GM12873 (cell line): Measurements from ENCODE around the gene RAD51AP2.

Source experiments
- TF ChIP-seq, protein P1 (sequence below): IDR thresholded peaks from 2 replicates; pipeline ENCODE4 v1.5.1; 2012; ENCODE audit warnings: low read depth, mild to moderate bottlenecking, moderate library complexity, low read length, control low read depth; ENCODE audit not compliant: insufficient read depth; ENCODE audit errors: missing control alignments

The RAD51AP2 gene

DNA sequence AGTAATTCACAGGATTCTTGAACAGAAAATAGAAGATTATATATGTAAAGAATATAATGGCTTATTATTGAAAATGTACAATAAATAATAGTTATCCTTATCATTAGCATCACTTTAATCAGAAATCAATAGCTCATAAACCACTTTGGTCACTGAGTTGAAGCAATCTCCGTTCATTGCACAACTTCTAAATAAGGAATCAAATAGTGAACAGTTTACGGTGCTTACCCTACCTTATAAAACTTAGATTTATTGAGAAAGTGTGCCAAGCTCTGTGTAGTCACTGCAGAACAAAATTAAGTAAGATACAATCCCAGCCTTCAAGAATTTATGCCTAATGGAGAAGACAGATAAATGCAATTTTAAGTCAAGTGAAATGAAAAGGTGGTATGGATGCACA lies 29.0 kb upstream of the RAD51AP2 start:
- TF ChIP-seq, protein P1, sequence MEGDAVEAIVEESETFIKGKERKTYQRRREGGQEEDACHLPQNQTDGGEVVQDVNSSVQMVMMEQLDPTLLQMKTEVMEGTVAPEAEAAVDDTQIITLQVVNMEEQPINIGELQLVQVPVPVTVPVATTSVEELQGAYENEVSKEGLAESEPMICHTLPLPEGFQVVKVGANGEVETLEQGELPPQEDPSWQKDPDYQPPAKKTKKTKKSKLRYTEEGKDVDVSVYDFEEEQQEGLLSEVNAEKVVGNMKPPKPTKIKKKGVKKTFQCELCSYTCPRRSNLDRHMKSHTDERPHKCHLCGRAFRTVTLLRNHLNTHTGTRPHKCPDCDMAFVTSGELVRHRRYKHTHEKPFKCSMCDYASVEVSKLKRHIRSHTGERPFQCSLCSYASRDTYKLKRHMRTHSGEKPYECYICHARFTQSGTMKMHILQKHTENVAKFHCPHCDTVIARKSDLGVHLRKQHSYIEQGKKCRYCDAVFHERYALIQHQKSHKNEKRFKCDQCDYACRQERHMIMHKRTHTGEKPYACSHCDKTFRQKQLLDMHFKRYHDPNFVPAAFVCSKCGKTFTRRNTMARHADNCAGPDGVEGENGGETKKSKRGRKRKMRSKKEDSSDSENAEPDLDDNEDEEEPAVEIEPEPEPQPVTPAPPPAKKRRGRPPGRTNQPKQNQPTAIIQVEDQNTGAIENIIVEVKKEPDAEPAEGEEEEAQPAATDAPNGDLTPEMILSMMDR = no peak

DNA sequence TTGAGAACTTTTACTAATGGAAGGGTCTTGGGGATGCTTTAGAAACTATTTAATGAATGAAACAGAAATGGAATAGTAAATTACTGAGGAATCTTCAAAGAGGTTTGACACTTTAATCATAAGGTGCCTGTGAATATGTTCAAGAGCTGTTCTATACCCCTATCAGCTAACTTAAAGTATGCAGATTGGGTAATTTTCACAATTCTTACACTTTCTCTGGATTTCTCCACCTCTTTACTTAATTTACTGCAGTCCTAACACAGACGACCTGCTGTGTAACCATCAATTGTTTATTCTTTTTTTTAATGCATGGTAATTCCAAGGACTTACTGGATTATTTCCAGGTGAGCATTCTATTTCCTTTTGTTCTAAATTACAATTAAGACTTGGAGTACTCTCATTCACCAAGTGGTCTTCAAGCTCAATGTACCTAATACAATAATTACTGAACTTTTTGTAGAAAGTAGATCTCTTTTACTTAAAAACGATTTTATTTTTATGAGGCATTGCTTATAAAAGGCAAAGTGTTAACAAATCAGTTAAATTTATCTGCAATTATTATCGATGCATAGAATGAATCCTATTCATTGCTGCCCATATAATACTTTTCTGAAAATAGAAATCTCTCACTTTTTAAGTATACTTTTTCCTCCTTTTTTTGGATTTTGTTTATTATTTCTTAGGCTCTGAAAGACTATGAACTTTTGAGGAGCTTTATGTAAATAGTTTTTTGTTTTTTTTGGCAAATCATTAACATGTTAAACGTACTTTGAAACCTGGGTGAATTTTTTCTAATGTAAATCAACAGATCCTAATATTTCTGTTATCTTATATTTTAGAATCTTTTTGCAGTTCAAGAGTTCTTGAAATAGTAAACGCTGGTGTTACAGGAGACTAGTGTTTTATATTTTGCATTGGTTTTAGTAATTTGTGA lies 27.7 kb upstream of the RAD51AP2 start:
- TF ChIP-seq, protein P1 = no peak

DNA sequence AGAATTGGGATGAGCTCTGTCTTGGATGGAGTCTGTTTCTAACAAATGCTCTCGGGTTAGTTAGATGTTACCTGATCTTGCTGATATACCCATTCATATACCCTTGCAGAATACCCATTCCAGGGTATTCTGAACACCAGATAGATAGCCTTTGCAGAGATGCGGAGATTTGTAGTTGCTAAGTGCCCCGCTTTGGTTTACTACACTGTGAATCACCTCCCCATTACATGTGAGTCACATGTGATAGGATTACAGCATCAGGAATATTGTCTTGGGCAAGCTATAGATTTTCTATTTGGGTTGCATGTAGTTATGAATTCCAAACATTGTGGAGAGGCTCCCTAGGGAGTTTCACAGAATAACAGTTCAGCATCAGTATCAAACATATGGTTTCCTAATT lies 26.0 kb upstream of the RAD51AP2 start:
- TF ChIP-seq, protein P1 = no peak

DNA sequence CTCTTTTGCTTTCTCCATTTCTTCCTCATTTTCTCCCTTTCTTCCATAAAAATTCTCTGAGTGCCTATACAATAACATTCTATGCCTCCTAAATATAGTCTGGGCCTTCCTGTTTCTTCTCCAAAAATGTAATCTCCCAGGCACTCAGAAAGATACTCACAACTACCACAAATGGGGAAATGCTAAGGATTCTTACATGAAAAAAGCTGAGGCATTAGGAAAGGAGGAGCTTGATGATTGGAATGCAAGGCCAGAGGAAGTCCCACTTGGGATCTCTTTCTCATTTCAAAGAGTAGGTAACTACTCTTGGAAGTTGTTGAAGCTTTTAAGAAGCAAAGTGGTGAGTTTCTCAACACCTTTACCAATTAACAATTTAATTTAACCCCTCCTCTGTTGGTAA lies 25.6 kb upstream of the RAD51AP2 start:
- TF ChIP-seq, protein P1 = no peak

DNA sequence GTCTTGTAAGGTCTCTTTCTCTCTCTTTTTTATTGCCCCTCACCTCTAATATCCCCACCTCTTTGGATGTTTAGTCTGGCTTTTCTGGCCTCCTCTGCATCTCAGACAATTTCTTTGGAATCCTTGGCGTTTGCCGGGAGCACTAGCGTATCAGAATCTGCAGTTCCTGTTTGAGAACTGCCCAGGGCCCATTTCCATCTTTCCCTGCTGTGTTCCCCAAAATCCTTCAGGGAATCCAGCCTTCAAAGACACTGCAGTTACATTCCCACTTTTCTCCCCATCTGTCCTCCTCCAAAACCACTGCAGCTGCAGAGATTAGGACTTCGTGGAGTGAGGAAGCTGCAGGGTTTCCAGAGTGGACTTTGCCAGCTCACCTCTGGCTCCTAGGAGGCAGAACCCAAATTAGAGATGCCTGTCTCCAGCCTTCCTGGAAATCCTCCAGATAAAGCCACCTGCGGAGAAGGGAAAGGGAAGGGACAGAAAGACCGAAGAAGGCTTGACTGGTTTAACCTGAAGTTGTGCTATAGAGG lies 25.0 kb upstream of the RAD51AP2 start:
- TF ChIP-seq, protein P1 = no peak

DNA sequence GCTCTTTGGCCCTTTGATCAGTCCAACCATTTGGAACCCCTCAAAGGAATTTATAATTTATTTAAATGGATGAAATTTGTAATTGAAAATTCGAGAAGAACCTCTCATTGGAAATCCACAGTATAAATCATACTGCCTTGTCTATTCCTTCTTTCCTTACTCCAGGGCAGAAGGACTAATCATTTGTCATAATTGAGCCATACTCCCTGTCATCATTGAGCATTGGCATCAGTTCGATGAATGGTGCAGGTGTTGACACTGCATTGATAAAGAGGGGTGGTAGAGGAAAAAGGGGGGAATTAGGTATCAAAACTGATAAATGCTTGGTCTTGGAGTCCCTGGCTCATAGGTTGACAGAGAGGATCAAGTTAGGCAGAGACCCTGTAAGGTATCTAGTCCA lies 24.2 kb upstream of the RAD51AP2 start:
- TF ChIP-seq, protein P1 = no peak

DNA sequence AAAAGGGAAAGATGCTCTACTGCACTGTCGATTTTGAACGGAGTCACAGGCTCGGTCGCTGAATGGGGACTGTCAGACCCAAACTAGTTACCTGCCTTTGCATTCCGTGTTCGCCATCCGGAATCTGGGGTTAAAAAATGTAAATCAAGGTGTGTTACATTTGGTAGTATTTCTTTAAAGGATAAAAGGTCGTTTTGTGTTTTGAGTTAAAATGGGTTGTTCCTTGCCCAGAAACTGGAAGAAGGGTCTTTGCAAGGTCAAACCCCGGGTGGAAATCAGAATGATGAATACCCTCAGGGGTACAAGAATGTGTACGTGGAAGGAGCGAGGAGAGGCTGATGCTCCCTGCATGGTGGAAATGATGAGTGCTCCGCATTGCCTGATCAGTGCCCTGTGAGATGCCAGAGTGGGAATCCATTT lies 23.3 kb upstream of the RAD51AP2 start:
- TF ChIP-seq, protein P1 = no peak
